GM19035 (cell line): ENCODE results near the gene TBRG4.

Experiments
- ATAC-seq: cut with Tn5 transposase; IDR thresholded peaks from one replicate; pipeline ENCODE4 v1.9.1; 2021; ENCODE audit not compliant: unreplicated experiment

The TBRG4 gene

GRCh38 chr7:45060295-45060694 lies 51.2 kb downstream of the TBRG4 start:
- no peak for ATAC-seq

- no peak for ATAC-seq
Measured at GRCh38 chr7:45057878-45058277, 53.6 kb downstream of the TBRG4 start.

GRCh38 chr7:45055594-45056219 lies 55.8 kb downstream of the TBRG4 start:
- ATAC-seq, result no peak

- ATAC-seq, result no peak
Measured at GRCh38 chr7:45055016-45055415, 56.5 kb downstream of the TBRG4 start.

- ATAC-seq, result no peak
Measured at GRCh38 chr7:45054442-45054841, 57.1 kb downstream of the TBRG4 start.

- ATAC-seq, result no peak
Measured at GRCh38 chr7:45053941-45054340, 57.6 kb downstream of the TBRG4 start.

- ATAC-seq, result no peak
Measured at GRCh38 chr7:45053401-45053800, 58.1 kb downstream of the TBRG4 start.

- ATAC-seq, result no peak
Measured at GRCh38 chr7:45052011-45052410, 59.5 kb downstream of the TBRG4 start.

GRCh38 chr7:45050198-45050597 lies 61.3 kb downstream of the TBRG4 start:
- no peak for ATAC-seq
